GM13977 (cell line): ENCODE data around the gene SDF4.
"Not testable (repeated sequence)": the region's sequence is repeated elsewhere in the genome, so short reads cannot be mapped to it uniquely, and the experiment has no call there.

ENCODE experiments used
- DNase-seq: peaks from one replicate; pipeline ENCODE4 v3.0.0; 2012; ENCODE audit warnings: low spot score
- in situ Hi-C: fragments of 300-500 bp; cut with MboI; formaldehyde crosslinking; loops from one replicate; pipeline ENCODE4 v1.12.0; 2022; ENCODE audit warnings: low sequenced_read_pairs, low pct_unique_long_range_greater_than_20kb, mixed read lengths, inconsistent platforms; ENCODE audit not compliant: unreplicated experiment
- TF ChIP-seq, protein P1 (sequence below): IDR thresholded peaks from 2 replicates; pipeline ENCODE4 v1.5.1; 2012; ENCODE audit warnings: mild to moderate bottlenecking, control low read depth; ENCODE audit not compliant: insufficient read depth; ENCODE audit errors: extremely low read depth, missing control alignments

Gene SDF4

GRCh38 chr1:1254667-1254998 is 22.8 kb upstream of the SDF4 start:
- TF ChIP-seq, protein P1, sequence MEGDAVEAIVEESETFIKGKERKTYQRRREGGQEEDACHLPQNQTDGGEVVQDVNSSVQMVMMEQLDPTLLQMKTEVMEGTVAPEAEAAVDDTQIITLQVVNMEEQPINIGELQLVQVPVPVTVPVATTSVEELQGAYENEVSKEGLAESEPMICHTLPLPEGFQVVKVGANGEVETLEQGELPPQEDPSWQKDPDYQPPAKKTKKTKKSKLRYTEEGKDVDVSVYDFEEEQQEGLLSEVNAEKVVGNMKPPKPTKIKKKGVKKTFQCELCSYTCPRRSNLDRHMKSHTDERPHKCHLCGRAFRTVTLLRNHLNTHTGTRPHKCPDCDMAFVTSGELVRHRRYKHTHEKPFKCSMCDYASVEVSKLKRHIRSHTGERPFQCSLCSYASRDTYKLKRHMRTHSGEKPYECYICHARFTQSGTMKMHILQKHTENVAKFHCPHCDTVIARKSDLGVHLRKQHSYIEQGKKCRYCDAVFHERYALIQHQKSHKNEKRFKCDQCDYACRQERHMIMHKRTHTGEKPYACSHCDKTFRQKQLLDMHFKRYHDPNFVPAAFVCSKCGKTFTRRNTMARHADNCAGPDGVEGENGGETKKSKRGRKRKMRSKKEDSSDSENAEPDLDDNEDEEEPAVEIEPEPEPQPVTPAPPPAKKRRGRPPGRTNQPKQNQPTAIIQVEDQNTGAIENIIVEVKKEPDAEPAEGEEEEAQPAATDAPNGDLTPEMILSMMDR: no peak
- in situ Hi-C loops: no loop called here
- no peak for DNase-seq

GRCh38 chr1:1253972-1254666 is 22.3 kb upstream of the SDF4 start:
- in situ Hi-C loops: no loop called here
- DNase-seq: no peak
- TF ChIP-seq, protein P1: no peak

DNA sequence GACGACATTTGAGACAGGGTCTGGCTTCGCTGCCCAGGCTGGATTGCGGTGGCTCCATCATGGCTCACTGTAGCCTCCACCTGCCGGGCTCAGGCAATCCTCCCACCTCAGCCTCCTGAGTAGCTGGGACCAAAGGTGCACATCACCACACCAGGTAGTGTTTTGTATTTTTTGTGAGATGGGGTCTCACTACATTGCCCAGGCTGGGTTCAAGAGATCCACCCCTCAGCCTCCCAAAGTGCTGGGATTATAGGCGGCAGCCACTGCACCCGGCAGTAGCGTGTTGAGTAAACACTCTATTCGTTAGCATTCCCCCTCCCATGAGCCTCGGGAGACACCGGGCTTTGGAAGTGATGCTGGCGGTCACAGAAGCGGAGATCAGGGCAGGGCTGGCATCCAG is 21.5 kb upstream of the SDF4 start:
- TF ChIP-seq, protein P1: no peak
- DNase-seq: no peak
- in situ Hi-C loops: no loop called here

DNA sequence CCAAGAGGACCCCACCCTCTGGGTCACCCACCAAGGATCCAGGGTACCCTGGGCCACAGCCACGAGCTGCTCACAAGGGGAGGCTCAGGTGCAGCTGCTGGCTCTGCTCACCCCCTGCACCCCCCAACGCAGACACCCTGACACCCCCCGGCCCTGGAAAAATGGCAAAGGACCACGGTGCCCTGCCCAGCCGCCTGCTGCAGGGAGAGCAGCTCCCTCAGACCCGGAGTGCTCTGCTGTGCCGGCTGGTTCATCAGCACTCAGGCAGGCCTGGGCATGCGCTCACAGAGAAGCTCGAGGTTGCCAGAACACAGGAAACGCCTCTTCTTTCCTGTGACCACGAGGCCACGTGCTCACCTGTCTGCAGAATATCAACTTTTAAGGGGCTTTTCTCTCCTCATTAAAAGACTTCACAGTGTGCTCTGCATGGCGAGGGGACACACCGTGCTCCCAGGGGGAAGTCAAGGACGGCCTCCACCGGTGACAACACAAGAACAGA is 19.0 kb upstream of the SDF4 start:
- in situ Hi-C loops: no loop called here
- DNase-seq: peak; percentile 90
- TF ChIP-seq, protein P1: no peak

DNA sequence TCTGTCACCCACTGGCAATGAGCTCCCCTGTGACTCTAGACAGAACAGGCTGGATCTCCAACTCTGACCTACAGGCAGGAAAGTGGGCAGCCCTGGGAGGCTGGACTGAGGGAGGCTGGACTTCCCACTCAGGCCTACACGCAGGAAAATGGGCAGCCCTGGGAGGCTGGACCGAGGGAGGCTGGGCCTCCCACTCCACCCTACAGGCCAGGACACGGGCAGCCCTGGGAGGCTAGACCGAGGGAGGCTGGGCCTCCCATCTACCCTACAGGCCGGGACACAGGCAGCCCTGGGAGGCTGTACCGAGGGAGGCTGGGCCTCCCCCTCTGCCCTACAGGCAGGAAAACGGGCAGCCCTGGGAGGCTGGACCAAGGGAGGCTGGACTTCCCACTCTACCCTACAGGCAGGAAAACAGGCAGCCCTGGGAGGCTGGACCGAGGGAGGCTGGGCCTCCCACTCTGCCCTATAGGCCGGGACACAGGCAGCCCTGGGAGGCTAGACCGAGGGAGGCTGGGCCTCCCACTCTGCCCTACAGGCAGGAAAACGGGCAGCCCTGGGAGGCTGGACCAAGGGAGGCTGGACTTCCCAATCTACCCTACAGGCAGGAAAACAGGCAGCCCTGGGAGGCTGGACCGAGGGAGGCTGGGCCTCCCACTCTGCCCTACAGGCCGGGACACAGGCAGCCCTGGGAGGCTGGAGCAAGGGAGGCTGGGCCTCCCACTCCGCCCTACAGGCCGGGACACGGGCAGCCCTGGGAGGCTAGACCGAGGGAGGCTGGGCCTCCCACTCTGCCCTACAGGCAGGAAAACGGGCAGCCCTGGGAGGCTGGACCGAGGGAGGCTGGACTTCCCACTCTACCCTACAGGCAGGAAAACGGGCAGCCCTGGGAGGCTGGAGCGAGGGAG is 16.5 kb upstream of the SDF4 start:
- DNase-seq, in situ Hi-C loops: not testable (repeated sequence)

GRCh38 chr1:1247341-1247913 is 15.6 kb upstream of the SDF4 start:
- in situ Hi-C loops: no loop called here

More at GRCh38 chr1:1247341-1247913, 15.6 kb upstream of the SDF4 start:
- DNase-seq: no peak
- TF ChIP-seq, protein P1: no peak
